Peyer's patch (tissue), 4 donors: Measurements from ENCODE around the gene ABI2.

Source experiments
- CTCF ChIP-seq, 6 experiments: fragments of 450-650 bp in 4 of 6; fragments of 200-600 bp in 2 of 6; sonication (generic) in 1 of 6; IDR thresholded peaks; one replicate each; pipeline ENCODE4 v1.5.1; 2017 to 2019; ENCODE audit warnings: antibody characterized with exemption in 6 of 6, mild to moderate bottlenecking in 3 of 6, moderate library complexity in 1 of 6
- POLR2A ChIP-seq, 2 donors: fragments of 450-650 bp; IDR thresholded peaks; one replicate each; pipeline ENCODE4 v1.5.1; 2017; ENCODE audit warnings: antibody characterized with exemption in 2 of 2, mild to moderate bottlenecking in 2 of 2, moderate library complexity in 2 of 2

GRCh38 chr2:203361922-203362321 lies 33.7 kb downstream of the ABI2 start:
- TF ChIP-seq CTCF (IDR thresholded peaks at IDR 0.05): no peak
- no peak for TF ChIP-seq POLR2A (IDR thresholded peaks at IDR 0.05)
